GM12891 (cell line): ENCODE data around the gene MEX3A.
"Not testable (repeated sequence)": the region's sequence is repeated elsewhere in the genome, so short reads cannot be mapped to it uniquely, and the experiment has no call there.

Experiments used
- DNase-seq: peaks from one replicate; pipeline ENCODE4 v3.0.0; 2011; ENCODE audit warnings: low spot score; ENCODE audit not compliant: insufficient read length
- FAIRE-seq: peaks from 2 replicates; lab custom pipeline; 2011; peaks lifted over from hg19 to GRCh38; lab: Jason Lieb, UNC
- PAX5 ChIP-seq: IDR thresholded peaks from 2 replicates; pipeline ENCODE4 v1.6.1; 2011; ENCODE audit warnings: low read length, moderate library complexity, mild to moderate bottlenecking; ENCODE audit not compliant: insufficient read depth, severe bottlenecking
- POLR2A ChIP-seq: IDR thresholded peaks from 2 replicates; pipeline ENCODE4 v1.6.1; 2011; ENCODE audit warnings: low read depth, low read length, control low read depth
- POLR2AphosphoS5 ChIP-seq: IDR thresholded peaks from 2 replicates; pipeline ENCODE4 v1.6.1; 2011; ENCODE audit warnings: low read depth, low read length, control low read depth
- POU2F2 ChIP-seq: IDR thresholded peaks from 2 replicates; pipeline ENCODE4 v1.6.1; 2011; ENCODE audit warnings: low read depth, mild to moderate bottlenecking, control low read depth, low read length, moderate library complexity
- SPI1 ChIP-seq: IDR thresholded peaks from 2 replicates; pipeline ENCODE4 v1.6.1; 2011; ENCODE audit warnings: low read depth, low read length, control low read depth
- TAF1 ChIP-seq: IDR thresholded peaks from 2 replicates; pipeline ENCODE4 v1.6.1; 2011; ENCODE audit warnings: low read depth, low read length, control low read depth

MEX3A gene

GRCh38 chr1:156042828-156043227 is 39.4 kb downstream of the MEX3A start:
- TF ChIP-seq POLR2A = no peak
- no peak for TF ChIP-seq PAX5
- TF ChIP-seq SPI1 = no peak
- no peak for TF ChIP-seq TAF1
- no peak for TF ChIP-seq POLR2AphosphoS5
- TF ChIP-seq POU2F2 = no peak
- DNase-seq (no peak), FAIRE-seq (no peak)

GRCh38 chr1:156034991-156035390 is 47.3 kb downstream of the MEX3A start:
- not testable (repeated sequence) for FAIRE-seq, DNase-seq

GRCh38 chr1:156033011-156033410 is 49.3 kb downstream of the MEX3A start:
- FAIRE-seq = no peak
- no peak for DNase-seq
- TF ChIP-seq POLR2AphosphoS5 (no peak), SPI1 (no peak)

- FAIRE-seq (no peak), DNase-seq (no peak)
- TF ChIP-seq POLR2A (no peak), SPI1 (no peak), TAF1 (no peak)
Observed at GRCh38 chr1:156026588-156026987, 55.7 kb downstream of the MEX3A start.

- peak; percentile 30 for DNase-seq
- peak; percentile 56 for FAIRE-seq
- TF ChIP-seq POU2F2 (no peak), POLR2A (no peak), PAX5 (no peak), TAF1 (no peak), POLR2AphosphoS5 (no peak), SPI1 (no peak)
Observed at GRCh38 chr1:156025876-156026275, 56.4 kb downstream of the MEX3A start.

GRCh38 chr1:156024801-156025200 is 57.5 kb downstream of the MEX3A start:
- FAIRE-seq = no peak

More at GRCh38 chr1:156024801-156025200, 57.5 kb downstream of the MEX3A start:
- DNase-seq = no peak
- TF ChIP-seq SPI1 (no peak), POLR2AphosphoS5 (no peak), PAX5 (no peak), TAF1 (no peak), POU2F2 (no peak), POLR2A (no peak)
